ENCODE data around the gene RHOH.

Gene RHOH

DNA sequence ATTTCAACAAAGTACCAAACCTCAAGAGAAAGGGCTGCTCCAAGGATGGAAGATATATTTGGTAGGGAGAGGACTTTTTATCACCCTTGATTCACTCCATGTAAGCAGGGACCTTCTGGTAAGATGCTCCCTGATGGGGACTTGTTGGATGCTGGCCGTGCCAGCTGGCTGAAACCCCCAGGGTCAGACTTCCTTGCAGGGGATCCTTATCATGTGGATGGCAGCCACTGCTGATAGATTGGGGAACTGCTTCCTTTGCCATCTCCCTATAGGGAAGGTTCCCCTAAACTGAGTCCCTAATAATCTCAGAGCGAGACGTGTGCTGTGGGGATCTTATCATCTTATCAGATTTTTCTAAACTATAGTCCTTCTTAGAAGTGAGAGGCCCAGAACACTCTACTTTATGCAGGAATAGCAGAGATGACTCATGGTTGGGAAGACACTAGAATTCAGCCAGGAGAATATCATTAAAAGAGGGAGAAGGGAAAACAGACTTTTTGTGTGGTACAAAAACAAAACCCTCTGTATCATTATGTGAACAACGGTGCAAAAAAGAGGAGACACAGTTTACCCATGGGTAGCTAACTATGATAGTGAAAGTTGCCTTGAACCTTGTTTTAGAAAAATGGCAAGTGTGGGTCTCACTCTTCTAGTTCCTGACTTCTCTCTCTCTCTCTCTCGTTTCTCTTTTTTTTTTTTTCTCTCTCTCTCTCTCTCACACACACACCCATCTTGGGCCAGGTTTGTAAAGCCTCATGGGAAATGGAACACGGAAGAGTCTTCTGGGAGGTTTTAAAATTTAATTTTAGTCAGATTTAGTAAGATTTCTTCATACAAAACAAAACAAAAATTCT lies 16.1 kb downstream of the RHOH start:
- H3K4me3 ChIP-seq (ENCODE audit: low read depth, low read length), result no peak overlapping the region
- TF ChIP-seq CTCF (IDR thresholded peaks at IDR 0.05; ENCODE audit: control insufficient read depth, extremely low read depth, insufficient read depth), result no peak
- DNase-seq (ENCODE audit: low read depth), result no peak

DNA sequence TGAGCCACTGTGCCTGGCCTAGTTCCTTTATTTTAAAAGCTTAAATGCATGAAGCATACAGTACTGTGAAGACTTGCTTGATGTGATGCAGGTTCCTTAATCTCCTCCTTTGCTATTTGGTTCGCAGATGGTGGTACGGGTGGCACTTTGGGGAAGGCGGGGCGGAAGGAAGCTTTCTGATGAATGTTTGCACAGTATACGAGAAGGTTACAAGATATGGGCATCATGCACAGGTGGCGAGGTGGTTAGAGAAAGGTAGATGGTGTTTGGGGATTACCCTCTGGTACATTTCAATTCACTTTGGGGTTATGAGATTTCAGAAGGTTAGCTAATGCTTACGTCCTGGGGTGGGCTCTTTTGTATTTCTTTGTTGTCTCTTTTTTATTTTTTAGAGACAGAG lies 17.2 kb downstream of the RHOH start:
- no peak for TF ChIP-seq CTCF (IDR thresholded peaks at IDR 0.05; ENCODE audit: control insufficient read depth, extremely low read depth, insufficient read depth)
- DNase-seq (ENCODE audit: low read depth), result no peak
- no peak overlapping the region for H3K4me3 ChIP-seq (ENCODE audit: low read depth, low read length)

DNA sequence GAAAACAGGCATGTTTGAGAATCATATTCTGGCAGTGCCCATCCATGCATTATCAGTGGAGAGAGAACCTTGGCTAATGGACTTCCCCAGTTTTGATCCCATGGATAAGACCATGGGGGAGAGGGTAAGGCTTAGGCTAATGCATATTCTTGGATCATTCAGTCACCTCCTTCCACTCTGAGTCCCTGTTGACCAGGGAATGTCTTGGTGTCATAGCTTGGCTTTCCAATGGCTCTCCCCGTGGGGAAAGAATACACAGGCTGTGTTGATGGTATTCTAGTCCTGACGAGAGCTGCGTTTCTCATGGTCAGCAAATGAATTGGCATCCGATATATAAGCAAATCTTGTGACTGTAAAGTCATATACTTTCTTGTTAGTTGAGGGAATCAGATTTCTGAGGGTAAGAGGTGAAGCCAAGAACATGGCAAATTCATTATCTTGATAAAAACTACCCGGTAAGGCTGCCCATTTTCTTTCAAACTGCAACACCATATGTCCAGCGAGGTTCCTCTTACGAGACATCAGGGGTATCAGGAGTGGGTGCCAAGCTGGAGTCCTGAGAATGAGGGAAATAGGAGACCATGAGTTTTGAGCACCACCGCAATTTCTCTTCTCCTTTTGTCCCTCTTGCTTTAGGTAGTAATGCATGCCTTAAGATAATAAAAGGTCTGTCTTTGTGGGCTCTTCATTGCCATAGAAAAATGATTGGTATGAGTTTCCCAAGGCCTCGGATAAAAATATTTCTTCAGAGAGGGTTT lies 18.0 kb downstream of the RHOH start:
- no peak for TF ChIP-seq CTCF (IDR thresholded peaks at IDR 0.05; ENCODE audit: control insufficient read depth, extremely low read depth, insufficient read depth)
- no peak for DNase-seq (ENCODE audit: low read depth)
- H3K4me3 ChIP-seq (ENCODE audit: low read depth, low read length), result no peak overlapping the region

- TF ChIP-seq CTCF (IDR thresholded peaks at IDR 0.05; ENCODE audit: control insufficient read depth, extremely low read depth, insufficient read depth), result no peak
- DNase-seq (ENCODE audit: low read depth), result no peak
- no peak overlapping the region for H3K4me3 ChIP-seq (ENCODE audit: low read depth, low read length)
Observed at GRCh38 chr4:40216622-40217366, 20.0 kb downstream of the RHOH start.

- no peak for DNase-seq (ENCODE audit: low read depth)
Observed at GRCh38 chr4:40221744-40222143, 24.9 kb downstream of the RHOH start.

GRCh38 chr4:40223343-40223742 lies 26.5 kb downstream of the RHOH start:
- H3K4me3 ChIP-seq (ENCODE audit: low read depth, low read length), result no peak overlapping the region
- no peak for DNase-seq (ENCODE audit: low read depth)
- no peak for TF ChIP-seq CTCF (IDR thresholded peaks at IDR 0.05; ENCODE audit: control insufficient read depth, extremely low read depth, insufficient read depth)

More at GRCh38 chr4:40221744-40222143, 24.9 kb downstream of the RHOH start:
- H3K4me3 ChIP-seq (ENCODE audit: low read depth, low read length), result no peak overlapping the region
- no peak for TF ChIP-seq CTCF (IDR thresholded peaks at IDR 0.05; ENCODE audit: control insufficient read depth, extremely low read depth, insufficient read depth)
